Measurements from ENCODE around the gene PROCA1. TPM values are rescaled to one million over a fixed set of nuclear protein-coding genes. Genes with fewer than 3 reads are reported as not detected.
"Not testable (repeated sequence)": the region's sequence is repeated elsewhere in the genome, so short reads cannot be mapped to it uniquely, and the experiment has no call there.

Gene PROCA1
- total RNA-seq, 1 donor = 3.5 TPM

DNA sequence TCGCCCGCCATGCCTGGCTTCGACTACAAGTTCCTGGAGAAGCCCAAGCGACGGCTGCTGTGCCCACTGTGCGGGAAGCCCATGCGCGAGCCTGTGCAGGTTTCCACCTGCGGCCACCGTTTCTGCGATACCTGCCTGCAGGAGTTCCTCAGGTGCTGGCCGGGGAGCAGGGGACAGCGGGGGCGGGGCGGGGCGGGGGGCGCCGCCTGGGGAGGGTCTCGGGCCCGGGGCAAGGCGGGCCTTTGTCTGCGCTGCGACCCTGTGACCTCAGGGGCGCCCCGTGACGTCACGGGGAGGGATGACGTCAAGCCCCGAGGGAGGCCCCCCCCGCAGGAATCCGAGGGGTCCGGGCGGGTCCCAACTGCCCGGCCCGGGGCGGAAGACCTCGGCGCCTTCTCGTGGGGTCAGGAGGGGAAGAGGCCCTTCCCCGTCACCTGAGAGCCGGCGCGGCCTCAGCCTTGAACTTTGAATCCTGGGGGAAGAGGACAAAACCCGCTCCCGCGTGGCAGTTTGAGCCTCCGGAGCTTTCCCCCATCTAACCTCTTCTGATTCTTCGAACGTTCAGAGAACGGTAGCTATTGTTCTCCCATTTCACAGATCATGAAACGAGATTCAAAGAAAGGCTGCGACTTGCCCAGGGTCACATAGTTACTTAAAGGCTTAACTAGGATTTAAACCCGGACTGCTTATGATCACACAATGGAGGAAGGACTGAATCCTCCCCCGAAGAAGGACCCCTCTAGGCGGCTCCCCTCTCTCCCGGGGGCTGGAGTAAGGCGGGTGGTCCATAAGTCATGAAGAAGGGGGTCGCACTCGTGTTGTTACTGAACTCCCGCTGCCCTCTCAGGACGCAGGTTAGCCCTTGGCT lies 32.6 kb upstream of the PROCA1 start:
- peak in 2 of 3 donors; percentile 44 to 58 for DNase-seq (ENCODE audit: low read depth in 2 of 3, low spot score in 2 of 3)

DNA sequence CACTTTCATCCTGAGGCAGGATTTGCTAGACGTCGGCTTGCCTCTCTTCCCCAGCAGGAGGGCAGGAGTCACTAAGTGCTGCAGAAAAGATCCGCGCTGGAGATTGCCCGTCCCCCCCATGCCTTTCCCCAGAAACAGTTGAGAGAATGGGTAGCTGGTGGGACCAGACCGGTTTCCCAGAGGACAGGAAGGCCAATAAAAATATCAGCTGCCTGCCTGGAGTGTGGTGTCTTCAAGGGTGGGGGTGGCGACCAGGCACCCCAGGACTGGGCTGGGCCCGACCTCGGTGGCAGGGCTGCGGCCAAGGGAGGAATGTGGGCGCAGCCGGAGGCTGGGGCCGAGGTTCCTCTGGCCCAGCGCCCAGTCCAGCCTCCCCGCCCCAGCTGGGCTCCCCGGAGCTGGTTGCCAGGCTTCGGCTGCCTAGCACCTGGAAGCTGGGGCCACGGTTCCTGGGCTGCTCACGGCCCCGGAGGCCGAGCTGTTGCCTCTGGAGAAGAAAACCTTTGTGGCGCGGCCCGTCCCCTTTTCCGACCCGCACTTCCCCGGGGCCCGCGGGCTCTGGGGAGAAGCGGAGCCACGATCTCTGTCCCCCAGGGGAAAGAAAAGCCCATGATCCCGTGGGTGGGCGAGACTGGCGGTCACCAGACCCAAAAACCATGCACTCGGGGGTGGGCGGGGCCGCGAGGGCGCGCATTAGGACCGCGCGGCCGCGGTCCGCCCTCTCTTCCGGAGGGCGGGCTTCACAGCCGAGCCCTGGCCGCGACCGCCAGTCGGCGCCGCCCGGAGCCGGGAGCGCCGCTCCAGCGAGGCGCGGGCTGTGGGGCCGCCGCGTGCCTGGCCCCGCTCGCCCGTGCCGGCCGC lies 31.8 kb upstream of the PROCA1 start, which contains the start of gene TRAF4:
TSS of gene TRAF4 (plus strand) at position 769 of the 861 bp plus-strand sequence. CDS start 102 bp downstream, outside the sequence.
- peak; percentile 67 to 86 (median 84) for DNase-seq (ENCODE audit: low read depth in 2 of 3, low spot score in 2 of 3)

DNA sequence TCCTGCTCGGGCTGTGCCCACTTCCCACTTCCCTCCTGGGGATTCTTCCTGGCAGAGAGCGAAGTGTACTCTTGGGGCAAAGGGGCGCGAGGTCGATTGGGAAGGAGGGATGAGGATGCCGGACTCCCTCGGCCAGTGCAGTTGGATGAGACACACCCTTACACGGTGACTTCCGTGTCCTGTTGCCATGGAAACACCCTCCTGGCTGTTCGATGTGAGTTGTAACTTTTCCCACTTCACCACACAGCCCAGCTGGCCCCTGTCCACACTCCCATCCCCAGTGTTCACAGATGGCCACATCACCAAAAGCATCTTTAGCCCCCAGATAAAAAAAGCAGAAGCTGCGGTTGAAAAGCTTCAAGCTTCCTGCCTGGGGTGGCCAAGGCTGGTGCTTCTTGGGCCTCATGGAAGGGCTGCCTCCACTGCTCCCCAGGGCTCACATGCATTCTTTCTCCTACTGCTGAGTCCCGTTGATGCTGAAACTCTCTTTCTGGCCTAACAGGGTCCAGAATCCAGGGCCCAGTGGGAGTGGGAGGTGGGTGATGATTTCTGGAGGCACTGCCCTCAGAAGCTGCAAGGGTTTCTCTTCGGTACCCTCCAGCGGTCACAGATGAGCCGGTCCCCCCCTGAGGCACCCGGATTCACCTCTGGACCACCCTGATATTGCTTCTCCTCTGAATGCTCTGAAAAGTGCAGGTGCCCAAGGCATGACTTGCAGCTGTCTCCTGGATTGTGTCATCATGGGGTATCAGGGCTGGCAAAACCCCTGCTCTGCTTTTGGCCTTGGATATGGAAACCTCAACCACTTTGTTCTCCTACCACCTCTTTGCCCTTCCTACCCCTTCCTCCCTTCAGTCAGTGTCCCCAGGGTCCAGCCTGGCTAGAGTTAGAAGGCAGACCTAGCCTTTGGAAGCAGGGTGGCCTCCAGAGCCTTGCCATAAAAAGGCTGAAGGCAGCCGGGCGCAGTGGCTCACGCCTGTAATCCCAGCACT lies 30.0 kb upstream of the PROCA1 start:
- DNase-seq (ENCODE audit: low read depth in 2 of 3, low spot score in 2 of 3) = peak in 2 of 3 donors; percentile 91 to 98

DNA sequence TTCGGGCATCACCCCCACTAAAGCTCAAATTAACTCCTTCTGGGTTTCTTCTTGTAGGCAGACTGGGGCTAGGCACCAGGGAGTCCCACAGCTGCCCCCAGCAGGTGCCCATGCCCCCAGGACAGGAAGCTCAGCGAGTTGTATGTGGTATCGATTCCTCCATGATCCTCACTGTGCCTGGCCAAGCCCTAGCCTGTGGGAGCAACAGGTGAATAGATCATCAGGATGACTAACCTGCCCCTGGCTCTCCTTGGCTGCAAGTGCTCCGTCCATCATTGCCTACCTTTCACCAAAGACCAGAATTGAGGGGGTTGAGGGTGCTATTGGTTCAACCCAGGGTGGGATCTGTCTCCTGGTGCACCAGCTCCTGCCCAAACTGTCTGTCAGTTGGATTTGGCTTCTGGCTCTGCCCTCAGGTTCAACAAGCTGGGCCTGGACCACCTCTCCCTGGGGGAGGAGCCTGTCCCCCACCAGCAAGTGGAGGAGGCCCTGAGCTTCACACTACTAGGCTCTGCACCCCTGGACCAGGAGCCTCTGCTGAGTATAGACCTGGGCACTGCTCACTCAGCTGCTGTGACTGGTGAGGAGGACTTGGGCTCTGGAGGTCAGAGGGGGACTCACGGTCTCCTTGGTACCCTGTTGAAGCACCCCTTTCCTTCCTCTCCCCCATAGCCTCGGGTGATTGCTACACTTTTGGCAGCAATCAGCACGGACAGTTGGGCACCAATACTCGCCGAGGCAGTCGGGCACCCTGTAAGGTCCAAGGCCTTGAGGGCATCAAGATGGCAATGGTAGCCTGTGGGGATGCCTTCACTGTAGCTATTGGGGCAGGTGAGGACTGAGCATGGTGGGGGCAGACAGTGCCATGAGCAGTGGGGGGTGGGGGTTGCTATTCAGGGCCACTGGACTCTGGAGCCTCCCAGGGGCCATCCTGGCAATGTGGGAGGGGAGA lies 29.0 kb upstream of the PROCA1 start:
- DNase-seq (ENCODE audit: low read depth in 2 of 3, low spot score in 2 of 3) = no peak

DNA sequence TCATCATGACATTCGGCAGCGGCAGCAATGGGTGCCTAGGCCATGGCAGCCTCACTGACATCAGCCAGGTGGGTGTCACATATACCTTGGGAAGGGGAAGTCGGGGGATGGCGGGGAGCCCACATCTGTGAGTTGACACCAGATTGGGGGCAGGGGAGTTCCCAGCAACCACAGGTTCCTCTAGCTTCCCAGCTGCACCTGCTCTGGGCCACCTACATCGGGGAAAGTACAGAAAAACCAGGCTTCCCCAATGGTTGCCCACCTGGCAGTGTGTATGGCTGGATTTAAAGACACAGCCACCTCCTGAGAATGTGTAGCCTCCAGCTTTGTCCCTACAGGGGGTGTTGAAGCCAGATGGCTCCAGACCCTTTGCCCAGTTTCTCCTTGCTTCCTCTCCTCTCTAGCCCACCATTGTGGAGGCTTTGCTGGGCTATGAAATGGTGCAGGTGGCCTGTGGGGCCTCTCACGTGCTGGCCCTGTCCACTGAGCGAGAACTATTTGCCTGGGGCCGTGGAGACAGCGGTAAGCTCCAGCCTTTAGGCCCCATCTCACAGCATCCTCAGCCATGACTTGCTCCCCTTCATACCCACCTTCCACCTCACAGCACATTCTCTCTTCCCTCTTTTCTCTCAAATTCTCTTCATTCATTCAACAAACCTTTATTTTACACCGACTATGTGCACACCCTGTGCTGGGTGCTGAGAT lies 27.1 kb upstream of the PROCA1 start:
- DNase-seq (ENCODE audit: low read depth in 2 of 3, low spot score in 2 of 3) = peak in 2 of 3 donors; percentile 78 to 84

DNA sequence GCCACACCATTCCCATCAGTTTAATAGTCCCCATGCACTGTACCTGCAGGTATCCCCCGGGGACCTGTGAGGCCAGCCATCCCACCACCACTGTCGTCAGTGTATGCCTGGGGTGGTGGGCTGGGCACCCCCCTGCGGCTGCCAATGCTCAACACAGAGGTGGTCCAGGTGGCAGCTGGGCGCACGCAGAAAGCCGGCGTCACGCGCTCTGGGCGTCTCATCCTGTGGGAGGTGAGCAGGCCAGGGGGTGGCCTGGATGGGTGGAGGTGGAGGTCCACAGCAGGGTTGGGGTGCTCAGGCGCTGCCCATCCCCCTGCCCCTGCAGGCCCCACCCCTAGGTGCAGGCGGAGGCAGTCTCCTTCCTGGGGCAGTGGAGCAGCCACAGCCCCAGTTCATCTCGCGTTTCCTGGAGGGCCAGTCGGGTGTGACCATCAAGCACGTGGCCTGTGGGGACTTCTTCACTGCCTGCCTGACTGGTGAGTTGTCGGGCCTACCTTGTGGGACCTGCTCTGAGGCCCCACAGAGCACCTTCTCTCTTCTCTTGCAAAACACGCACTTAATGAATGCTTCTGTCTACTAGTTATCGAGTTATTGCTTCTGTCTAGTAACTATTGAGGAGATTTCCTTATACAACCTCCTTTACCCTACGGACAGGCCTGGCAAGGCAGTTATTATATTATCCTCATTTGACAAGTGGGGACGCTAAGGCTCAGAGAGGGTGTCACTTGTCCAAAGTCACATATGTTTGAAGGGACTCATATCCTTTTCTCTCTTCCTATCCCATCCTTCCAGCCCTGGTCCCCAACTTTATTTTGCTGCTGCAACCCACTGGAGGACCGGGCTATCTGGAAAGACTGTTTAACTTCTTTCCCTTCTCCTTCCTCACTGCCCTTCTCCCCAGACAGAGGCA lies 26.3 kb upstream of the PROCA1 start:
- no peak for DNase-seq (ENCODE audit: low read depth in 2 of 3, low spot score in 2 of 3)

DNA sequence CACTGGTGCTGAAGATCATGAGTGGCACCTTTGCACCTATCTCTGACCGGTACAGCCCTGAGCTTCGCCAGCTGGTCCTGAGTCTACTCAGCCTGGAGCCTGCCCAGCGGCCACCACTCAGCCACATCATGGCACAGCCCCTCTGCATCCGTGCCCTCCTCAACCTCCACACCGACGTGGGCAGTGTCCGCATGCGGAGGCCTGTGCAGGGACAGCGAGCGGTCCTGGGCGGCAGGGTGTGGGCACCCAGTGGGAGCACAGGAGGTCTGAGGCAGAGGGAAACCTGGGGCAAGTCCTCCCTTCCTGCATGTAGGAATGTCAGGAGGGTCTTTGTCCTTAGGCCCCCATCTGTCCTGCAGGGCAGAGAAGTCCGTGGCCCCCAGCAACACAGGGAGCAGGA lies 25.6 kb upstream of the PROCA1 start:
- DNase-seq (ENCODE audit: low read depth in 2 of 3, low spot score in 2 of 3) = no peak

DNA sequence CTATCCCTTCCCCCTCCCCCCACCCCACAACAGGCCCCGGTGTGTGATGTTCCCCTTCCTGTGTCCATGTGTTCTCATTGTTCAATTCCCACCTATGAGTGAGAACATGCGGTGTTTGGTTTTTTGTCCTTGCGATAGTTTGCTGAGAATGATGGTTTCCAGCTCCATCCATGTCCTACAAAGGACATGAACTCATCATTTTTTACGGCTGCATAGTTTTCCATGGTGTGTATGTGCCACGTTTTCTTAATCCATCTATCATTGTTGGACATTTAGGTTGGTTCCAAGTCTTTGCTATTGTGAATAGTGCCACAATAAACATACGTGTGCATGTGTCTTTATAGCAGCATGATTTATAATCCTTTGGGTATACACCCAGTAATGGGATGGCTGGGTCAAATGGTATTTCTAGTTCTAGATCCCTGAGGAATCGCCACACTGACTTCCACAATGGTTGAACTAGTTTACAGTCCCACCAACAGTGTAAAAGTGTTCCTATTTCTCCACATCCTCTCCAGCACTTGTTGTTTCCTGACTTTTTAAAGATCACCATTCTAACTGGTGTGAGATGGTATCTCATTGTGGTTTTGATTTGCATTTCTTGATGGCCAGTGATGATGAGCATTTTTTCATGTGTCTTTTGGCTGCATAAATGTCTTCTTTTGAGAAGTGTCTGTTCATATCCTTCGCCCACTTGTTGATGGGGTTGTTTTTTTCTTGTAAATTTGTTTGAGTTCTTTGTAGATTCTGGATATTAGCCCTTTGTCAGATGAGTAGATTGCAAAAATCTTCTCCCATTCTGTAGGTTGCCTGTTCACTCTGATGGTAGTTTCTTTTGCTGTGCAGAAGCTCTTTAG lies 24.5 kb upstream of the PROCA1 start:
- DNase-seq (ENCODE audit: low read depth in 2 of 3, low spot score in 2 of 3) = not testable (repeated sequence)

DNA sequence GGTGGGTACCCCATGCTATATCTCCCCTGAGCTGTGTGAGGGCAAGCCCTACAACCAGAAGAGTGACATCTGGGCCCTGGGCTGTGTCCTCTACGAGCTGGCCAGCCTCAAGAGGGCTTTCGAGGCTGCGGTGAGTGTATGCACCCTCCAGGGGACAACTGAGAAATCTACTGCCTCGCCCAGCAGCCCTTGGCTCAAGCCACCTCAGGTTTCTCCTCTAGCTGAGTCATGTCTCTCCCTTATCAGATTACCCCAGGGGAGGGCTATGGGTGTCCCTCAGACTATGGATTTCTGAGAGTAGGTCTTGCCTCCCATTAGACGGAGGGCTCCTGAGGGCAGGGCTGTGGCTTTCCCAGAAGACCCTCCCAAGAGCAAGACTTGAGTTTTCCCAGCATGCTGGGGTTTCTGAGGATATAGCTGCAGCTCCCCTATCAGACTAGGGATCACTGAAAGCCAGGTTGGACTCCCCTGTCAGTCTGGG lies 23.6 kb upstream of the PROCA1 start:
- no peak for DNase-seq (ENCODE audit: low read depth in 2 of 3, low spot score in 2 of 3)

DNA sequence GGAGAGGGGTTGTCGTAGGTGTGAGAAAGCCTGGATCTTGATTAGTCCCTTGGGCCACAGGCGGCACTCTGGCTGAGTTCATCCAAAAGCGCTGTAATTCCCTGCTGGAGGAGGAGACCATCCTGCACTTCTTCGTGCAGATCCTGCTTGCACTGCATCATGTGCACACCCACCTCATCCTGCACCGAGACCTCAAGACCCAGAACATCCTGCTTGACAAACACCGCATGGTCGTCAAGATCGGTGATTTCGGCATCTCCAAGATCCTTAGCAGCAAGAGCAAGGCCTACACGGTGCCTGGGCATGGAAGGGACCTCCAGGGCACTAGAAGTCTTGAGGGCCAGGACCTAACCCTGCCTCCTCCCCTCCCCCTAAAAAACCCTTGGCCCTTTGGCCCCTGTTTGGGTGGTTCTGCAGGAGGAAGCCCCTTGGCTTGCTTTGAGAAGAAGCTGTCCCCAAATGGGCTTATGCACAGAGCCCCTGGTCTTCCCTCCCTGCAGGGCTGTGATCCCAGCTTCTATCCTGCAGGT lies 23.1 kb upstream of the PROCA1 start:
- DNase-seq (ENCODE audit: low read depth in 2 of 3, low spot score in 2 of 3) = no peak

DNA sequence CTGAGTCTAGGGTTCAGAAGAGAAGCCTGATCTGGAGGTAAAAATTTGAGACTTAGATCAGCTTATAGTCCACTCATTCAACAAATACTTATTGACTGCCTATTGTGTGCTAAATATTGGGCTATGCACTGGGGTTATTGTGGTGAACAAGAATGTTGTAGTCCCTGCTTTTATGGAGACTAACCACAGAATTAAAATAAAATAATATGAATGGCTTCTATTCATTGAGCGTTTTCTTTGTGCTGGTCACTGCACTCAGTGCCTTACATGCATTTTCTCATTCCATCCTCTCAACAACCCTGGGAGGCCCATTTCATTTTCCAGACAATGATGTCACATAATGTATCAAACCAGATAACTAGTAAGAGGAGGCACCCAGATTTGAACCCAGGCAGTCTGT lies 21.7 kb upstream of the PROCA1 start:
- DNase-seq (ENCODE audit: low read depth in 2 of 3, low spot score in 2 of 3) = no peak

DNA sequence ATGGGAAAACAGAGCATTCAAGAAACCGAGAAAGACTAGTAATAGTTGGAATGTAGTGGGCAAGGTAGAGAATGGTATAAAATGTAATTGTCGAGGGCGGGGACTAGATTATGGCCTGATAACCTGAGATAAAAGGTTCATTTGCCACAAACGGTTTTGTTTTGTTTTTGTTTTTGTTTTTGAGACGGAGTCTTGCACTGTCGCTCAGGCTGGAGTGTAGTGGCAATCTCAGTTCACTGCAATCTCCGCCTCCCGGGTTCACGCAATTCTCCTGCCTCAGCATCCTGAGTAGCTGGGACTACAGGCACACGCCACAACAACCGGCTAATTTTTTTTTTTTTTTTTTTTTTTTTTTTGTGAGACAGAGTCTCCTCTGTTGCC lies 18.3 kb upstream of the PROCA1 start:
- DNase-seq (ENCODE audit: low read depth in 2 of 3, low spot score in 2 of 3) = no peak

DNA sequence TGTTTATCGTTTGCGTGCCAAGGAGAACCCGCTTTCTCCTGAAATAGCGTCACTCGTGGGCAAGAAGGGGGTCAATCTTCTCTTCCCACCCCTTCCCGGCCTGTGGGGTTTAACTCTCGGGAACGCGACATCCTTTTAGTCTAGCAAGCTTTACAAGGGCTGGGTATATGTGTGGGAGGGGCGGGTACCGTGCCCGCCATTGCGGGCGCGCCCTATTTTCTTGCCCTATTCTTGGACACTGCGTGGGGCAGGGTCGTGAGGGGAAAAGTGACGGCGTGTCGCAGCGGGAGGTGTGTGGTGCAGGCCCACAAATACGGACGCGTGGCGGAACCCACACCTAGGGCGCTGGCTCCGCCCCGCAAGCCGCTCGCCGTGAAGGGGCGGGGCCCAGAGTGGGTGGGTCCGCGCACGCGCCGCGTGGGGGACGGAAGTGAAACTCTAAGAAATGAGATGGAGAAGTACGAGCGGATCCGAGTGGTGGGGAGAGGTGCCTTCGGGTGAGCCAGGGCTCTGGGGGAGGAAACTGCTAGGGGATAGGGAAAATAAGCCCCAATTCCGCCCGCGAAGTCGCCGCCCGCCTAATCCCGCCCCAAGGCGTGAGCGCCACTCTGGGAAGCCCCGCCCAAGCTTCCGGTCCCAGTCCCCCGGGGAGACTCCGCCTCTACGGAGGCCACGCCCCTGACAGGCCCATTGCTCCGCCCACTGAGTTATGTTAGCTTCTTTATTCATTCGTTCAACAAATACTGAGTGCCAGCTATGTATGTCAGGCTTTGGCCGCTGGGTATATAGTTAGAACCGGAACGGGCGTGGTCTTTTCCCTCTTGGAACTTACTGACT lies 16.9 kb upstream of the PROCA1 start, which contains the start of gene NEK8:
TSS of gene NEK8 (plus strand) at position 425 of the 837 bp plus-strand sequence. CDS start at position 451, 26 bp downstream.
- DNase-seq (ENCODE audit: low read depth in 2 of 3, low spot score in 2 of 3) = peak; percentile 88 to 95 (median 92)

DNA sequence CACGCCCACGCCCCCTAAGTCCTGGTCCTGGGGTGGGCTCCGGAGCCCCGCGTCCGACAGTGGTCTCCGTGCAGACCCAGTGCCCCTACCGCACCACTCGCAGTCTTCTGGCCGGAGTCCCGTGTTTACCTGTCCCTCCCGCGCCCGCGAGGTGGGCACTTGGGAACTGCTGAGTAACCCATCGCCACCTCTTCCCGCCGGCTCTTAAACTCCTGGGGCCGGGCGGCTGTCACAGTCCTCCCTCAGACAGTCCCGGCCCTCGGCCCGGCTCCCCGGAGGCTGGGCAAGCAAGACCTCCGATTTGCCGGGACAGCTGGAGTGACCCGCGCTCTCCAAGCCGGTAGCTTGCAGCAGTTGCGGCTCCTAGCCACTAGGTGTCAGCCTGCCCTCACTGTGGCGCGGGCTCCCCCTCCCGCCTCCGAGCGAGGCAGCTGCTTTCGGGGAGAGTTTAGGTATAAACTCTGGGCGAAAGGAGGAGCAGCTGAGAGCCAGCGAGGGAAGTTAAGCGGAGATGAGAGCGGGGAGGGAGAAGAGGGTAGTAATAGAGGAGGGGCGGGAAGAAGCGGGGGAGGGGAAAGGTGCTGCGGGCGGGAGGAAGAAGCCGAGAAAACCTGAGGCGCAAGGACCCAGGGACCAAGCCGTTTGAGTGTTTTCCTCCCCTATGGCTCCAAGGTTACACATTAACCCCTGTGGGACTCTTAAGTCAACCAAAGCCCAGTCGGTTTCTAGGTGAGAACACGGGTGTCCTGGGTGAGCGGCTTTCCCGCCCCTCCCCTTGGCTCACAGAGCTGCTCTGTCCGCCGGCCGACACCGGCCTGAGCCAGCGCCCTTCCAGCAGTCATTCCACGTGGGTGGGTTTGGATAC lies 15.2 kb upstream of the PROCA1 start:
- peak; percentile 84 to 94 (median 92) for DNase-seq (ENCODE audit: low read depth in 2 of 3, low spot score in 2 of 3)
